Suprapubic skin (tissue), 3 donors: ENCODE measurements around the gene LRRC18.

Experiments
- CTCF ChIP-seq, 2 donors: fragments of 200-600 bp in 1 of 2; fragments of 450-650 bp in 1 of 2; sonication (generic) in 1 of 2; IDR thresholded peaks; one replicate each; pipeline ENCODE4 v1.5.1; 2016 to 2019; ENCODE audit warnings: antibody characterized with exemption in 2 of 2, mild to moderate bottlenecking in 1 of 2, moderate library complexity in 1 of 2
- POLR2A ChIP-seq, 2 donors: fragments of 450-650 bp; IDR thresholded peaks; one replicate each; pipeline ENCODE4 v1.6.1; 2017; ENCODE audit warnings: antibody characterized with exemption in 2 of 2, mild to moderate bottlenecking in 2 of 2, moderate library complexity in 2 of 2

- TF ChIP-seq POLR2A (IDR thresholded peaks at IDR 0.05), result no peak
- no peak for TF ChIP-seq CTCF (IDR thresholded peaks at IDR 0.05)
Measured at GRCh38 chr10:48982584-48982983, 42.9 kb upstream of the LRRC18 start.
